ENCODE data around the gene PPARD. TPM values are rescaled to one million over a fixed set of nuclear protein-coding genes. Genes with fewer than 3 reads are reported as not detected.

PPARD gene
- total RNA-seq, 2 donors from 2014 or later, result 21.2 to 24.1 TPM

DNA sequence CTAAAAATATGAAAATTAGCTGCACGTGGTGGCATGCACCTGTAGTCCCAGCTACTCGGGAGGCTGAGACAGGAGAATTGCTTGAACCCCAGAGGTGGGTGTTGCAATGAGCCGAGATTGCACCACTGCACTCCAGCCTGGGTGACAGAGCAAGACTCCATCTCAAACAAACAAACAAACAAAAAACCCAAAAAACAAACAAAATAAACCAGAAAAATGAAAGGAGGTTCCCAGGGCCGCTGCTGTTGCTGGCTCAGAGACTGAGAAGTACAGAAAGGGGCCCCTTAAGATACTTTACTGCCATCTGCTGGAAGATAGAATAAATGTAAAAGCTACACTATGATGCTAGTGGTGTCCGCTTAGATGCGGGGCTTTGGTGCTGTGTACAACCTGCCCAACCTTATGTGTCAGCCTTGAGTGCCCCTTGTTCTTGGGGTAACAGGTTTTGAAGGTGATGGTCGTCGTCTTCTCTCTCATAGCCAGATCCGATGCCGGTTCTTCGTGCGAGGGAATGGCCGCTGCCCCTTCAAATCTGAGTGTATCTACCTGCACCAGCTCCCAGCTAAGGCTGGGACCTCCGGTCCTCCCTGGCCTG lies 107.0 kb downstream of the PPARD start:
- DNase-seq (ENCODE audit: low spot score), result peak; percentile 25
- H3K27me3 ChIP-seq (replicated peaks; ENCODE audit: insufficient read depth), result no peaks in the 10 kb centered on the region
- 34% methylated on average over 14 of the region's 14 CpGs for WGBS
- intact Hi-C loops (cut with DNase I), result loop anchor here (1.0 to 5.0 kb wide), 2 partner anchors 37 to 107 kb away; partner anchors contain the start of gene PPARD
- peak; percentile 67 for TF ChIP-seq POLR2AphosphoS5 (IDR thresholded peaks at IDR 0.05)
- TF ChIP-seq, protein P1, sequence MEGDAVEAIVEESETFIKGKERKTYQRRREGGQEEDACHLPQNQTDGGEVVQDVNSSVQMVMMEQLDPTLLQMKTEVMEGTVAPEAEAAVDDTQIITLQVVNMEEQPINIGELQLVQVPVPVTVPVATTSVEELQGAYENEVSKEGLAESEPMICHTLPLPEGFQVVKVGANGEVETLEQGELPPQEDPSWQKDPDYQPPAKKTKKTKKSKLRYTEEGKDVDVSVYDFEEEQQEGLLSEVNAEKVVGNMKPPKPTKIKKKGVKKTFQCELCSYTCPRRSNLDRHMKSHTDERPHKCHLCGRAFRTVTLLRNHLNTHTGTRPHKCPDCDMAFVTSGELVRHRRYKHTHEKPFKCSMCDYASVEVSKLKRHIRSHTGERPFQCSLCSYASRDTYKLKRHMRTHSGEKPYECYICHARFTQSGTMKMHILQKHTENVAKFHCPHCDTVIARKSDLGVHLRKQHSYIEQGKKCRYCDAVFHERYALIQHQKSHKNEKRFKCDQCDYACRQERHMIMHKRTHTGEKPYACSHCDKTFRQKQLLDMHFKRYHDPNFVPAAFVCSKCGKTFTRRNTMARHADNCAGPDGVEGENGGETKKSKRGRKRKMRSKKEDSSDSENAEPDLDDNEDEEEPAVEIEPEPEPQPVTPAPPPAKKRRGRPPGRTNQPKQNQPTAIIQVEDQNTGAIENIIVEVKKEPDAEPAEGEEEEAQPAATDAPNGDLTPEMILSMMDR (IDR thresholded peaks at IDR 0.05), result peak; percentile 65 to 89 (median 78)
- TF ChIP-seq POLR2A (IDR thresholded peaks at IDR 0.05), result no peak
- no peaks in the 10 kb centered on the region for H3K9me3 ChIP-seq
- H3K4me1 ChIP-seq (replicated peaks), result no peaks in the 10 kb centered on the region
- H3K4me3 ChIP-seq, result no peak overlapping the region
- no peaks in the 10 kb centered on the region for H3K36me3 ChIP-seq
- no peak overlapping the region for H3K27ac ChIP-seq

DNA sequence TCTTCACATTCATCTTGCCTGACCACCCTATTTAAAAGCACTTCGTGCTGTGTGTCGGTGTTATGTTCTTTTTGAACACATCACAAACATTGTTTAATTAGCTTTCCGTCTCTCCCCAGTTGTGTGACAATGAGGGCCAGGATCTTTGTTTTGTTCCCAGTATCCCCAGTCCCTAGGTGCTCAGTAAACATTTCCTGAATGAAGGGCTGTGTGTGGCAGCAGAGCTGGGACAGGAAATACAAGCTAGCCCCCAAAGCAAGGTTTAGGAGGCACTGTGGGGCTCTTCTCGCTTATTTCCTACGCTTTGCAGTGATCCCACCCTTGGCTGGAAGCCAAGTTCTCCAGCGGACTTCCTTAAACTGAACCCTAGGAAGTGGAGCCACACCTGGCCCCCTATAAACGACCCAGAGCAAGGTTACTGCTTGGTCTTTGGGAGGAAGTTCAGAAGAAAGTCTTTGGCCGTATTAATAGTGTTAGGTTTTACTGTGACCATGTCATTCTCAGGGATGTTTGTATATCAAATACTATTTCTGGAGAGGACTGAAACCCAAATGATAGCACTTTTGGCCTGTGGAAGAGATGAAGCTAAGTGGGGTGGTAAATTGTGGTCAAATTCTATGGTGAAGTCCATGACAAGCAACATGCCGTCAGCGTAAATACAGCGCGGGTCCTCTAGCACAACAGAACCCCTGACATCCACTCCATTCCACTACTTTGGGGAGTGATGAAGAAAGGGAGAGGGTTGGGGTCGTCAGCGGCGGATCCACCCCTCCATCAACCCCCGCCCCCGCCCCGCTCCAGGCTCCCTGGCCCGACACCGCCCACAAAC lies 109.2 kb downstream of the PPARD start:
- 10% methylated on average over 20 of the region's 20 CpGs for WGBS
- peak overlapping the region; percentile 49 to 64 for H3K4me3 ChIP-seq
- H3K27ac ChIP-seq, result peak overlapping the region; percentile 76 to 78
- no peaks in the 10 kb centered on the region for H3K27me3 ChIP-seq (replicated peaks; ENCODE audit: insufficient read depth)
- DNase-seq (ENCODE audit: low spot score), result no peak
- H3K4me1 ChIP-seq (replicated peaks), result no peaks in the 10 kb centered on the region
- TF ChIP-seq POLR2A (IDR thresholded peaks at IDR 0.05) (no peak), POLR2AphosphoS5 (IDR thresholded peaks at IDR 0.05) (no peak)
- TF ChIP-seq, protein P1 (IDR thresholded peaks at IDR 0.05), result no peak
- no peaks in the 10 kb centered on the region for H3K9me3 ChIP-seq
- no peaks in the 10 kb centered on the region for H3K36me3 ChIP-seq
- intact Hi-C loops (cut with DNase I), result loop anchor here (2.0 to 5.0 kb wide), 2 partner anchors 17 to 159 kb away; partner anchors contain the start of gene RPL10A

DNA sequence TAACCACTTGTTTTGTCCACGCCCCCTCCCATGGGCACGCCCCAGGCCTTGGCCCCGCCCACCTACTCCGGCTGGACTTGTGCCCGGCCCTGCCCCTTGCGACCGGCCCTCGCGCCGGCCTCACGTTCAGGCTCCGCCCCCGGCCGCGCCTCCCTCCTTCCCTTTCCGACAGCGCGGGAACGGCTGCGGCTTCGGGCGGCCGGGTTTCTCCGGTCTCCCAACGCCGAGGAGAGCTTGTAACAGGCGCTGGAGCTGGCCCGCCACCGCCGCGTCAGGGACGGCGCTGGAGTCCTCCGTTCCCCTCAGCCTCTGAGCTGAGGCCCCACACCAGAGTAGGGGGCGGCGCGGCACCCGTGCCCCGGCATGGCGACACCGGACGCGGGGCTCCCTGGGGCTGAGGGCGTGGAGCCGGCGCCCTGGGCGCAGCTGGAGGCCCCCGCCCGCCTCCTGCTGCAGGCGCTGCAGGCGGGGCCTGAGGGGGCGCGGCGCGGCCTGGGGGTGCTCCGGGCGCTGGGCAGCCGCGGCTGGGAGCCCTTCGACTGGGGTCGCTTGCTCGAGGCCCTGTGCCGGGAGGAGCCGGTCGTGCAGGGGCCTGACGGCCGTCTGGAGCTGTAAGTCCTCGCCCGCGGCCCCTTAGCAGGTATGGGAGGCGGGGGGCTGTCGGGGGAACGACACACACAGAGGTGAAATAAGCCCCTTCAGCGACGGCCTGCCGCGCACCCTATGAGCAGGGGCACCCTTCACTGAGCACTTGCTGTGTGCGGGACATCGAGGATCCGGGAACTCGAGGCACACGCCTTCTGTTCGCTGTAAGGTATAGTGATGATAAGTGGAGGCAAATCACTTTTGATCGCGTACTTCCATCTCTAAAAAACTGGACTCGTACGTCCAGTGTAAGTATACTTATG lies 110.1 kb downstream of the PPARD start, which contains the start of gene FANCE:
Gene FANCE (plus strand): TSS at position 156 of the 908 bp plus-strand sequence. CDS start 208 bp downstream, at position 364.
- TF ChIP-seq POLR2AphosphoS5 (IDR thresholded peaks at IDR 0.05) (peak; percentile 93), POLR2A (IDR thresholded peaks at IDR 0.05) (peak; percentile 86)
- TF ChIP-seq, protein P1 (IDR thresholded peaks at IDR 0.05), result peak in 1 of 4 experiments; percentile 23
- peak; percentile 94 for DNase-seq (ENCODE audit: low spot score)
- intact Hi-C loops (cut with DNase I), result loop anchor here (2.0 to 5.0 kb wide), 2 partner anchors 16 to 160 kb away; partner anchors contain the start of gene RPL10A
- Histone ChIP-seq H3K27me3 (replicated peaks; ENCODE audit: insufficient read depth) (no peaks in the 10 kb centered on the region), H3K9me3 (no peaks in the 10 kb centered on the region), H3K27ac (peak within 1 kb of the TSS; percentile 76 to 78), H3K36me3 (no peaks in the 10 kb centered on the region), H3K4me3 (peak within 1 kb of the TSS; percentile 49 to 64), H3K4me1 (replicated peaks) (no peaks in the 10 kb centered on the region)
- 1% methylated on average over 57 of the region's 87 CpGs for WGBS

DNA sequence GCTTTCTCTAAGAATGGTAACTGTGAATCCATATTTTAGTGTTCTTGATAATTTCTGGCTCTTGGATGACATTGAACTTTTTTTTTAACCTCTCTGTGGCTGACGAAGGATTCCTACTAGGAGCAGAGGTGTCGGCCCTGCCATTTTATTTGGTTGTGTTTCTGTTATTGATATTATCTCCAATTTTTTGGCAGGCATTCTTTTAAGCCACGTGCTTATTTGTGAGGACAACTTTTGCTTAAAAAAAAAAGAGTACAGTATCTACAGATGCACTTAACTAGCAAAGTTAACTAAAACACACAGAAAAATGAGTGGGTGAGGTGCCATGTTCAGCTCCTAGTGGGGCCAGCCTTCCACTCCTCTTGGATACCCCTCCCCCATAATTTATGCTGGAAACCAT lies 110.9 kb downstream of the PPARD start:
- H3K27ac ChIP-seq, result peak overlapping the region in 1 of 2 donors; percentile 78

More for the DNA sequence above, 110.9 kb downstream of the PPARD start:
- DNase-seq (ENCODE audit: low spot score), result no peak
- H3K27me3 ChIP-seq (replicated peaks; ENCODE audit: insufficient read depth), result no peaks in the 10 kb centered on the region
- intact Hi-C loops (cut with DNase I), result loop anchor here (2.0 to 5.0 kb wide), 2 partner anchors 16 to 161 kb away; partner anchors contain the start of gene RPL10A
- 7% methylated on average over 3 of the region's 3 CpGs for WGBS
- H3K4me1 ChIP-seq (replicated peaks), result no peaks in the 10 kb centered on the region
- H3K9me3 ChIP-seq, result no peaks in the 10 kb centered on the region
- H3K4me3 ChIP-seq, result peak overlapping the region in 1 of 2 donors; percentile 49
- no peaks in the 10 kb centered on the region for H3K36me3 ChIP-seq
- TF ChIP-seq, protein P1 (IDR thresholded peaks at IDR 0.05), result no peak
- TF ChIP-seq POLR2A (IDR thresholded peaks at IDR 0.05) (no peak), POLR2AphosphoS5 (IDR thresholded peaks at IDR 0.05) (no peak)
